Small intestine (tissue), 7 donors: ENCODE data around the gene MPHOSPH6. TPM values are rescaled to one million over a fixed set of nuclear protein-coding genes. Genes with fewer than 3 reads are reported as not detected.
"Not testable (repeated sequence)": the region's sequence is repeated elsewhere in the genome, so short reads cannot be mapped to it uniquely, and the experiment has no call there.

Experiments
- DNase-seq, 2 donors: peaks; one replicate each; pipeline versions ENCODE4 v3.0.0 to v3.0.0-alpha.2; 2013
- FAIRE-seq: peaks from 2 replicates; lab custom pipeline; 2012; peaks lifted over from hg19 to GRCh38; lab: Jason Lieb, UNC
- H3K27ac ChIP-seq, 3 donors: one replicate each; pipeline ENCODE4 v1.5.1; 2013; ENCODE audit warnings: low read length in 2 of 3, mild to moderate bottlenecking in 2 of 3, control low read depth in 1 of 3, inconsistent platforms in 1 of 3, low read depth in 1 of 3, moderate library complexity in 1 of 3
- H3K27me3 ChIP-seq, 3 donors: one replicate each; pipeline ENCODE4 v1.6.1; 2013; ENCODE audit warnings: low read length in 3 of 3, inconsistent platforms in 1 of 3; ENCODE audit not compliant: control insufficient read depth in 3 of 3, insufficient read depth in 3 of 3
- H3K36me3 ChIP-seq, 3 donors: one replicate each; pipeline ENCODE4 v1.6.1; 2013; ENCODE audit warnings: low read length in 3 of 3, inconsistent platforms in 1 of 3, low read depth in 1 of 3, mild to moderate bottlenecking in 1 of 3, moderate library complexity in 1 of 3; ENCODE audit not compliant: control insufficient read depth in 3 of 3, insufficient read depth in 2 of 3
- H3K4me1 ChIP-seq, 3 donors: one replicate each; pipeline ENCODE4 v1.6.1; 2013; ENCODE audit warnings: low read length in 2 of 3, inconsistent platforms in 1 of 3, low read depth in 1 of 3, mild to moderate bottlenecking in 1 of 3, moderate library complexity in 1 of 3; ENCODE audit not compliant: control insufficient read depth in 3 of 3, insufficient read depth in 2 of 3
- H3K4me3 ChIP-seq, 3 donors: one replicate each; pipeline ENCODE4 v1.5.1; 2013; ENCODE audit warnings: low read length in 3 of 3, control low read depth in 1 of 3, inconsistent platforms in 1 of 3, low read depth in 1 of 3, mild to moderate bottlenecking in 1 of 3, moderate library complexity in 1 of 3
- H3K9me3 ChIP-seq, 2 donors: one replicate each; pipeline ENCODE4 v1.6.1; 2013; ENCODE audit warnings: low read depth in 1 of 2, low read length in 1 of 2; ENCODE audit not compliant: control insufficient read depth in 2 of 2, insufficient read depth in 1 of 2
- WGBS, 3 donors: extraction: QIAGEN DNeasy Blood & Tissue Kit; methylation state at CpG; one replicate each; pipeline ENCODE4 v1.1.7; 2013; 5-methylcytosine and 5-hydroxymethylcytosine counted together
- polyA plus RNA-seq, 4 donors: library from polyadenylated mRNA; stranded (reverse) in 3 of 4; unstranded in 1 of 4; fragments of 200-250 nt in 3 of 4; fragments of 120-200 nt in 1 of 4; gene quantifications; one replicate each; pipeline versions ENCODE4 v1.2.1 to v1.2.3, GENCODE V29; 2013
- donor health status: healthy with polysubstance abuse.
- donor health status: control.
- donor health status: control.
- donor health status: Bipolar disorder and iron deficiency.
- donor health status: healthy.

The MPHOSPH6 gene
- polyA plus RNA-seq, 4 donors: 12.3 to 28.9 (median 20.7) TPM

GRCh38 chr16:82147546-82147945 is 22.5 kb downstream of the MPHOSPH6 start:
- H3K27ac ChIP-seq: no peak overlapping the region
- no peak overlapping the region for H3K4me3 ChIP-seq
- no peak for FAIRE-seq
- peaks cover 0 to 2% (median 0%) of the 10 kb centered on the region in 3 donors for H3K4me1 ChIP-seq
- WGBS, 3 donors: 95 to 98% (median 96%) methylated on average over 5 of the region's 5 CpGs
- peak in 1 of 2 donors; percentile 45 for DNase-seq
- no peaks in the 10 kb centered on the region for H3K27me3 ChIP-seq
- H3K36me3 ChIP-seq: peaks cover 5 to 8% (median 8%) of the 10 kb centered on the region in 3 donors
- H3K9me3 ChIP-seq: no peaks in the 10 kb centered on the region

DNA sequence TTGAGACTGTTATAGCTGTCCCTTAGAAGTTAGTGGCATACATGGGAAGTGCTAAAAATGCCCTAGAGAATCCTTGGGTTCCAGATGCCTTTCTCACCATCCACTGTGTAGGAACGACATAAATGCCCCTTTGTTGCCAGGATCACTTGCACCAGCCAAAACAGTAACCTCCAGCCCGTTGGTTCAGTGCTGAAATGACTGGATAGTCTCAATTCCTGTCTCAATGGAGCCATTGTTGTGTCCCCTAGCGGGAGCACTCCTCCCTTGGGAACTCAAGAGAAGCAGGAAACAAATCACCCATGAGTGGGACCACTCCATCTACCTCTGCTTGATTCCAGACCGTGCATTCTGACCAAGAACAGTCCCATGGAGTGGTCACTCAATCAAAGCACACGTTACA is 23.1 kb downstream of the MPHOSPH6 start:
- H3K36me3 ChIP-seq: peaks cover 5 to 8% (median 8%) of the 10 kb centered on the region in 3 donors
- H3K27ac ChIP-seq: no peak overlapping the region
- no peak overlapping the region for H3K4me3 ChIP-seq
- no peaks in the 10 kb centered on the region for H3K4me1 ChIP-seq
- 86 to 94% (median 89%) methylated on average over 5 of the region's 5 CpGs for WGBS, 3 donors
- H3K27me3 ChIP-seq: no peaks in the 10 kb centered on the region
- FAIRE-seq (no peak), DNase-seq (no peak)
- H3K9me3 ChIP-seq: no peaks in the 10 kb centered on the region

DNA sequence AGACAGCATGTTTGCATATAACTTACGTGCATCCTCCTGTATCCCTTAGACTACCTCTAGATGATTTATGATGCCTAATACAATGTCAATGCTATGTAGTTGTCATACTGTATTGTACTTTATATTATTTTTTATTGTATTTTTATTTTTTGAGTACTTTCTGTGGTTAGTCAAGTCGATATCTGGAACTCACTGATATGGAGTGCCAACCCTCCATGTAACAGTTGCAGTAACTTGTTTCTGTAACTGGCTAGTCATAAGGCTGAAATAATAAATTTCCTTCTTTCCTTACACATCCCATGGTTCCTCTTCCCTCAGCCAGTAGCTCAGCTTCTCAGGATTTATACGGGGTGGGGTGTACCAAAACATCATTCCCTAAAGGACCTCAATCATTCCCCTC is 23.5 kb downstream of the MPHOSPH6 start:
- H3K4me1 ChIP-seq: no peaks in the 10 kb centered on the region
- no peaks in the 10 kb centered on the region for H3K27me3 ChIP-seq
- H3K27ac ChIP-seq: no peak overlapping the region
- H3K36me3 ChIP-seq: peaks cover 5 to 8% (median 8%) of the 10 kb centered on the region in 3 donors
- H3K9me3 ChIP-seq: no peaks in the 10 kb centered on the region
- FAIRE-seq (no peak), DNase-seq (no peak)
- WGBS, 3 donors: 62 to 89% (median 63%) methylated on average over 3 of the region's 3 CpGs
- H3K4me3 ChIP-seq: no peak overlapping the region

DNA sequence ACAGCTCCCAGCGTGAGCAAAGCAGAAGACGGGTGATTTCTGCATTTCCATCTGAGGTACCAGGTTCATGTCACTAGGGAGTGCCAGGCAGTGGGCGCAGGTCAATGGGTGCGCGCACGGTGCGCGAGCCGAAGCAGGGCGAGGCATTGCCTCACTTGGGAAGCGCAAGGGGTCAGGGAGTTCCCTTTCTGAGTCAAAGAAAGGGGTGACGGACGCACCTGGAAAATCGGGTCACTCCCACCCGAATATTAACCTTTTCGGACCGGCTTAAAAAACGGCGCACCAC is 30.8 kb downstream of the MPHOSPH6 start:
- not testable (repeated sequence) for FAIRE-seq

DNA sequence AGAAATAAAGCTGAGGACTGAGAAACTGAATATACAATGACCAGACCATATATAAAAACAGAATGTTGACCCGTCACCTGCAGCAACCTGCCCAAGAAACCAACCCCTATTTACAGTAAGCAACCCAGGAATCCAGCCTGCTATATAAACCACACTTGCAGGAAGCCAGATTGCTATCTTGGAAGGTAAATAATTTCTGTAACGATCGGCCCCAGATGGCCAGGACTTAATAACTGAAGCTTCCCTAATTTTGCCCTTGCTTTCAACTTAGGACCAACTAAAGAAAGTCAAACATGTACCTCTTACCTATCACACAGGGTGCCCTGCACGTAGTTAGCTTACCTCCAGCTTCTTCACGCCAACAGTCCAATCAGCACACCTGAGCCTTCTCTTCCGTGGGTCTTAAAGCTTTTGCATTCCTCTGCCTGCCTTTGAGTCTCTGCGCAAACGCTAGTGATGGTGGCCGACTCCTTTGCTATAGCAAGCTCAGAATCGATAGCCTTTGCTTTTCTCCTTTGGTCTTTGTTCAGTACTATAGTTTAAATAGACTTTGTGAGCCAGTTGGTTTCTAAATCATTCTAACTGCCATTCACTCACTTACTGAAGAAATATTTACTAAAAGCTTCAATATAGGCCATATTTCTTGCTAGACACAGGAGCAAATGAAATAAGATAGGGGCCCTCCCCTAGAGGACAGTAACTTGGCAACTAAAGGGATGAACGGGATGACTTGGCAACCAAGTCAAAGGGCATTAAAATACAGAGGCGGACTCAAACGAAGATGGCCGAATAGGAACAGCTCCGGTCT is 31.3 kb downstream of the MPHOSPH6 start:
- FAIRE-seq: no peak
- 50 to 74% (median 68%) methylated on average over 15 of the region's 15 CpGs for WGBS, 3 donors
- peak in 1 of 2 donors; percentile 30 for DNase-seq
- no peaks in the 10 kb centered on the region for H3K9me3 ChIP-seq
- H3K4me3 ChIP-seq: no peak overlapping the region
- H3K27me3 ChIP-seq: no peaks in the 10 kb centered on the region
- no peaks in the 10 kb centered on the region for H3K4me1 ChIP-seq
- H3K27ac ChIP-seq: peak overlapping the region in 1 of 3 donors; percentile 17
- no peaks in the 10 kb centered on the region for H3K36me3 ChIP-seq

More for the DNA sequence above, 30.8 kb downstream of the MPHOSPH6 start:
- H3K36me3 ChIP-seq, H3K4me1 ChIP-seq, DNase-seq, H3K27me3 ChIP-seq, H3K9me3 ChIP-seq, H3K4me3 ChIP-seq: not testable (repeated sequence)
- WGBS, 3 donors: 34 to 72% (median 54%) methylated on average over 14 to 19 of the region's 19 CpGs
- H3K27ac ChIP-seq: peak overlapping the region in 1 of 3 donors; percentile 17

- Histone ChIP-seq H3K27me3 (no peaks in the 10 kb centered on the region), H3K9me3 (no peaks in the 10 kb centered on the region), H3K27ac (no peak overlapping the region), H3K4me3 (no peak overlapping the region), H3K4me1 (no peaks in the 10 kb centered on the region), H3K36me3 (no peaks in the 10 kb centered on the region)
- WGBS, 3 donors: 72 to 86% (median 80%) methylated on average over 3 of the region's 3 CpGs
- no peak for FAIRE-seq
- no peak for DNase-seq
Observed at GRCh38 chr16:82137822-82138167, 32.2 kb downstream of the MPHOSPH6 start.

GRCh38 chr16:82136956-82137821 is 32.8 kb downstream of the MPHOSPH6 start:
- no peak for DNase-seq
- no peaks in the 10 kb centered on the region for H3K27me3 ChIP-seq
- no peak for FAIRE-seq
- H3K4me3 ChIP-seq: no peak overlapping the region
- no peak overlapping the region for H3K27ac ChIP-seq
- H3K9me3 ChIP-seq: no peaks in the 10 kb centered on the region
- H3K36me3 ChIP-seq: no peaks in the 10 kb centered on the region
- no peaks in the 10 kb centered on the region for H3K4me1 ChIP-seq
- 83 to 89% (median 84%) methylated on average over 9 of the region's 9 CpGs for WGBS, 3 donors

DNA sequence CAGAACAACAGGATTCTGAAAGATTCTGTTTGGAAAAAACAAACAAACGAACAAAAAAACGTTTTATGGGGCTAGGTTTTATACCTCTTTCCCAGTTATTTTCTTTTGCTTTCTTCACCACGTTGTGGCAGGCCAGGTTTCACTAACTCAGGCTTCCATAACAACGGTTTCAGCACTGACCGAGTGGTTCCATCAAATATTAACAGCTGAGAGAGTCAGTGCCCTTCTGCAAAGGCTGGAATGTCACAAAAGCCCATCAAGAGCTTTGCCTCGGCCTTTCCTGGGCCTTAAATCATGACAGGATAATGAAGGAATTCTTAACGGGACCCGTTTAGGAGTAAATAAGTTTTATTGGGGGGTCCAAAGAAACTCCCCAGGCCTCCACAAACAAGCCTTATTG is 34.2 kb downstream of the MPHOSPH6 start:
- WGBS, 3 donors: 76 to 85% (median 78%) methylated on average over 8 of the region's 8 CpGs
- DNase-seq (peak in 1 of 2 donors; percentile 24), FAIRE-seq (no peak)

More for the DNA sequence above, 34.2 kb downstream of the MPHOSPH6 start:
- Histone ChIP-seq H3K4me3 (no peak overlapping the region), H3K4me1 (no peaks in the 10 kb centered on the region), H3K27me3 (no peaks in the 10 kb centered on the region), H3K27ac (no peak overlapping the region), H3K9me3 (no peaks in the 10 kb centered on the region), H3K36me3 (no peaks in the 10 kb centered on the region)
